ENCODE data around the gene CYB561. TPM values are rescaled to one million over a fixed set of nuclear protein-coding genes. Genes with fewer than 3 reads are reported as not detected.

CYB561 gene
- total RNA-seq, 1 donor from 2014 or later, result 17.2 TPM

DNA sequence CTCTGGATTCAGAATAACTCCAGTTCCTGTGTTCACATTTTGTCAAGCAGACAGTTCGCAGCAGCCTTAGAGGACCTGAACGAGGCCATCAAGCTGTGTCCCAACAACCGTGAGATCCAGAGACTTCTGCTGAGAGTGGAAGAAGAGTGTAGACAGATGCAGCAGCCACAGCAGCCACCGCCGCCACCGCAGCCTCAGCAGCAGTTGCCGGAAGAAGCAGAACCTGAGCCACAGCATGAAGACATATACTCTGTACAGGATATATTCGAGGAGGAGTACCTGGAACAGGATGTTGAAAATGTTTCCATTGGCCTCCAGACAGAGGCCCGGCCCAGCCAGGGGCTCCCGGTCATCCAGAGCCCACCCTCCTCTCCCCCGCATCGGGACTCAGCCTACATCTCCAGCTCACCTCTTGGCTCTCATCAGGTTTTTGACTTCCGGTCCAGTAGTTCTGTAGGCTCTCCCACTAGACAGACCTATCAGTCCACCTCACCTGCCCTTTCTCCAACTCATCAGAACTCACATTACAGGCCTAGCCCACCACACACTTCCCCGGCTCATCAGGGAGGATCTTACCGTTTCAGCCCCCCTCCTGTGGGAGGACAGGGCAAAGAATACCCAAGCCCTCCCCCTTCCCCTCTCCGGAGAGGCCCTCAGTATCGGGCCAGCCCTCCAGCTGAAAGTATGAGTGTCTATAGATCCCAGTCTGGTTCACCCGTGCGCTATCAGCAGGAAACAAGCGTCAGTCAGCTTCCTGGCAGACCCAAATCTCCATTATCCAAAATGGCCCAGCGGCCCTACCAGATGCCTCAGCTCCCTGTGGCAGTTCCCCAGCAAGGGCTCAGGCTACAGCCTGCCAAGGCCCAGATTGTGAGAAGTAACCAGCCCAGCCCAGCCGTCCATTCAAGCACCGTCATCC lies 25.9 kb downstream of the CYB561 start:
- peaks cover 37% of the 10 kb centered on the region for H3K4me1 Mint-ChIP-seq (ENCODE audit: low read depth, unreplicated experiment)
- H3K9me3 Mint-ChIP-seq (ENCODE audit: unreplicated experiment), result peaks cover 14% of the 10 kb centered on the region
- peaks cover 9% of the 10 kb centered on the region for H3K27me3 Mint-ChIP-seq (ENCODE audit: unreplicated experiment)
- H3K36me3 Mint-ChIP-seq (ENCODE audit: unreplicated experiment), result peaks cover 15% of the 10 kb centered on the region
- no peak for DNase-seq
- no peak for TF ChIP-seq CTCF (IDR thresholded peaks at IDR 0.05; ENCODE audit: partially characterized antibody, unreplicated experiment)
- no peak overlapping the region for H3K4me3 Mint-ChIP-seq (ENCODE audit: unreplicated experiment)
- no peak overlapping the region for H3K27ac Mint-ChIP-seq (ENCODE audit: unreplicated experiment)

GRCh38 chr17:63419398-63419797 lies 26.7 kb downstream of the CYB561 start:
- H3K27me3 Mint-ChIP-seq (ENCODE audit: unreplicated experiment), result peaks cover 9% of the 10 kb centered on the region
- no peak for DNase-seq
- no peak overlapping the region for H3K27ac Mint-ChIP-seq (ENCODE audit: unreplicated experiment)
- H3K36me3 Mint-ChIP-seq (ENCODE audit: unreplicated experiment), result peaks cover 15% of the 10 kb centered on the region
- H3K4me1 Mint-ChIP-seq (ENCODE audit: low read depth, unreplicated experiment), result peaks cover 35% of the 10 kb centered on the region
- no peak overlapping the region for H3K4me3 Mint-ChIP-seq (ENCODE audit: unreplicated experiment)
- TF ChIP-seq CTCF (IDR thresholded peaks at IDR 0.05; ENCODE audit: partially characterized antibody, unreplicated experiment), result no peak
- peaks cover 14% of the 10 kb centered on the region for H3K9me3 Mint-ChIP-seq (ENCODE audit: unreplicated experiment)

GRCh38 chr17:63418540-63418939 lies 27.6 kb downstream of the CYB561 start:
- Mint-ChIP-seq H3K36me3 (ENCODE audit: unreplicated experiment) (peaks cover 15% of the 10 kb centered on the region), H3K4me1 (ENCODE audit: low read depth, unreplicated experiment) (peaks cover 29% of the 10 kb centered on the region), H3K27me3 (ENCODE audit: unreplicated experiment) (peaks cover 7% of the 10 kb centered on the region), H3K4me3 (ENCODE audit: unreplicated experiment) (no peak overlapping the region), H3K9me3 (ENCODE audit: unreplicated experiment) (peaks cover 10% of the 10 kb centered on the region), H3K27ac (ENCODE audit: unreplicated experiment) (no peak overlapping the region)
- TF ChIP-seq CTCF (IDR thresholded peaks at IDR 0.05; ENCODE audit: partially characterized antibody, unreplicated experiment), result no peak
- no peak for DNase-seq

DNA sequence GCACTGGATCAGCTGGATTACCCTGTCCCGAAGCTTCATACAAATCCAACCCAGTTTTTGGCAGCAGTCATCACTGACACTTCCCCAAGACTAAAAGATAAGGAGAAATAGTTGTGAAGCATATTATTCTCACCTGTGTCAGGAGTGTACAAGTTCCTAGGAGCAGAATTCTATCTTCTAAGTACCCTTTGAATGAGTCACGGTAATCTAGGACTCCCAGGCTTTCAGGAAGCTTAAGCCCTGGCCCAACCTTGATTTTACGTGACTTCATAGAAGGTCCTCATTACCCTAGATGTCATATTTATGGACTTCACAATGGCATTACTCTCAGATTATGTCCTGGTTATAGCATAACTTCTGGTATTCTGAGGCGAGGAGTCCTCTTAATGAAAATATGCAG lies 31.9 kb downstream of the CYB561 start:
- TF ChIP-seq CTCF (IDR thresholded peaks at IDR 0.05; ENCODE audit: partially characterized antibody, unreplicated experiment), result no peak
- Mint-ChIP-seq H3K36me3 (ENCODE audit: unreplicated experiment) (peaks cover 13% of the 10 kb centered on the region), H3K4me3 (ENCODE audit: unreplicated experiment) (no peak overlapping the region), H3K4me1 (ENCODE audit: low read depth, unreplicated experiment) (no peaks in the 10 kb centered on the region), H3K27me3 (ENCODE audit: unreplicated experiment) (peaks cover 7% of the 10 kb centered on the region), H3K27ac (ENCODE audit: unreplicated experiment) (no peak overlapping the region), H3K9me3 (ENCODE audit: unreplicated experiment) (peaks cover 4% of the 10 kb centered on the region)
- DNase-seq, result no peak

DNA sequence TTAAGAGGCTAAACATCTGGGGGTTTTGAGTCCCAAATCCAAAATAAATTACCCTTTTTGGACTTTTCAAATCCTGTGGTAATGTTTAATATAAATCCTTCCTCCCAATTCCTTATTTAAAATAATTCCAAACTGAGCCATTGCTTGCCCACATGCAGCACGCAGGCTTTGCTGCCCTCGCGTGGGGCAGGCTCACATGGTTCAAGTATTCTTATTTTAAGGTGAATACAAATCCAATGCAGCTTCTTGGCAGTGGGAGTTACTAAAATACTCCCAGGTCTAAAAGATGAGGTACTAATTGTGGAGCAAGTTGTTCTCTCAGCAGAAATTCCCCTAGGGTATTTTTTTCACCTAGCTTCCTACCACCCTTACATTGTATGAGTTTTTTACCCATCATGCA lies 33.0 kb downstream of the CYB561 start:
- peaks cover 10% of the 10 kb centered on the region for H3K36me3 Mint-ChIP-seq (ENCODE audit: unreplicated experiment)
- no peak for TF ChIP-seq CTCF (IDR thresholded peaks at IDR 0.05; ENCODE audit: partially characterized antibody, unreplicated experiment)
- no peak overlapping the region for H3K4me3 Mint-ChIP-seq (ENCODE audit: unreplicated experiment)
- no peaks in the 10 kb centered on the region for H3K4me1 Mint-ChIP-seq (ENCODE audit: low read depth, unreplicated experiment)
- peaks cover 7% of the 10 kb centered on the region for H3K27me3 Mint-ChIP-seq (ENCODE audit: unreplicated experiment)
- peaks cover 2% of the 10 kb centered on the region for H3K9me3 Mint-ChIP-seq (ENCODE audit: unreplicated experiment)
- H3K27ac Mint-ChIP-seq (ENCODE audit: unreplicated experiment), result no peak overlapping the region
- no peak for DNase-seq

All from glutamatergic neuron (in vitro differentiated cells).